AG10803 (cell line): Measurements from ENCODE around the gene SPATA31A7.
"Not testable (repeated sequence)": the region's sequence is repeated elsewhere in the genome, so short reads cannot be mapped to it uniquely, and the experiment has no call there.

Experiments used
- DNase-seq: peaks from one replicate; pipeline ENCODE4 v3.0.0; 2010; ENCODE audit warnings: low read depth
- H3K4me3 ChIP-seq: 2 replicates; pipeline ENCODE4 v1.5.1; 2011; ENCODE audit warnings: mild to moderate bottlenecking, low read length, control low read depth

SPATA31A7 gene

GRCh38 chr9:61189736-61190135 is at the start of gene SPATA31A7:
Gene SPATA31A7 (plus strand): TSS chr9:61190036. CDS start chr9:61190065, 29 bp downstream.
- DNase-seq, H3K4me3 ChIP-seq: not testable (repeated sequence)

GRCh38 chr9:61226438-61226837 is 36.6 kb downstream of the SPATA31A7 start:
- H3K4me3 ChIP-seq, DNase-seq: not testable (repeated sequence)
